Smooth muscle cell (in vitro differentiated cells): ENCODE data around the gene DOCK2. TPM values are rescaled to one million over a fixed set of nuclear protein-coding genes. Genes with fewer than 3 reads are reported as not detected.

Experiments used
- DNase-seq: peaks from one replicate; lab custom pipeline; 2025; ENCODE audit not compliant: unreplicated experiment; lab: John Stamatoyannopoulos, UW
- H2AFZ ChIP-seq: fragments of 200-600 bp; sonication (generic); 2 replicates; pipeline ENCODE4 v1.6.0; 2016; ENCODE audit warnings: antibody characterized with exemption, low read depth, mild to moderate bottlenecking
- H3F3A ChIP-seq: fragments of 200-600 bp; sonication (generic); 2 replicates; pipeline ENCODE4 v1.6.0; 2017; ENCODE audit warnings: antibody characterized with exemption, low read depth
- H3K27ac ChIP-seq: fragments of 200-600 bp; sonication (generic); 2 replicates; pipeline ENCODE4 v1.5.1; 2016; ENCODE audit warnings: low read depth, mild to moderate bottlenecking
- H3K27me3 ChIP-seq: fragments of 200-600 bp; sonication (generic); 2 replicates; pipeline ENCODE4 v1.6.1; 2016; ENCODE audit warnings: low read depth, mild to moderate bottlenecking
- H3K36me3 ChIP-seq: fragments of 200-600 bp; sonication (generic); 2 replicates; pipeline ENCODE4 v1.5.1; 2016; ENCODE audit warnings: low read depth
- H3K4me1 ChIP-seq: fragments of 200-600 bp; sonication (generic); 2 replicates; pipeline ENCODE4 v1.5.1; 2016; ENCODE audit warnings: low read depth
- H3K4me2 ChIP-seq: fragments of 200-600 bp; sonication (generic); 2 replicates; pipeline ENCODE4 v1.6.0; 2016; ENCODE audit warnings: mild to moderate bottlenecking
- H3K4me3 ChIP-seq: fragments of 200-600 bp; sonication (generic); 2 replicates; pipeline ENCODE4 v1.5.1; 2016; ENCODE audit warnings: mild to moderate bottlenecking
- H3K79me2 ChIP-seq: fragments of 200-600 bp; sonication (generic); 2 replicates; pipeline ENCODE4 v1.6.0; 2016; ENCODE audit warnings: low read depth, mild to moderate bottlenecking
- H3K9ac ChIP-seq: fragments of 200-600 bp; sonication (generic); 2 replicates; pipeline ENCODE4 v1.6.0; 2016; ENCODE audit warnings: low read depth
- H3K9me3 ChIP-seq: fragments of 200-600 bp; sonication (generic); replicated peaks from 2 replicates; pipeline ENCODE4 v1.5.1; 2016; ENCODE audit warnings: low read depth
- H4K20me1 ChIP-seq: fragments of 200-600 bp; sonication (generic); 2 replicates; pipeline ENCODE4 v1.6.0; 2016; ENCODE audit warnings: low read depth
- CTCF ChIP-seq: fragments of 200-600 bp; sonication (generic); IDR thresholded peaks from 2 replicates; pipeline ENCODE4 v1.5.1; 2017; ENCODE audit warnings: borderline replicate concordance, mild to moderate bottlenecking, antibody characterized with exemption; ENCODE audit not compliant: insufficient read depth, poor library complexity, severe bottlenecking
- WGBS: methylation state at CpG from one replicate; pipeline ENCODE4 v1.1.7; 2016; ENCODE audit warnings: low lambda C conversion rate; 5-methylcytosine and 5-hydroxymethylcytosine counted together
- polyA plus RNA-seq: library from polyadenylated mRNA; unstranded; fragments of >200 nt; fragmentation: Nextera tagmentation; extraction: Ambion mirVana; gene quantifications from 2 replicates; pipeline ENCODE4 v1.2.1, GENCODE V29; 2016
- total RNA-seq: library from RNA; depleted of rRNA; stranded (reverse); fragments of >200 nt; gene quantifications from 2 replicates; pipeline ENCODE4 v1.2.3, GENCODE V29; 2014

The DOCK2 gene
- total and polyA plus RNA-seq, 2 experiments from 2014 or later: 0.73 to 3.0 TPM

GRCh38 chr5:169592937-169593650 lies 44.0 kb upstream of the DOCK2 start:
- Histone ChIP-seq H2AFZ (no peak overlapping the region), H3K79me2 (no peaks in the 10 kb centered on the region), H3K4me1 (no peaks in the 10 kb centered on the region), H3K9ac (no peak overlapping the region), H4K20me1 (no peaks in the 10 kb centered on the region), H3K4me2 (no peak overlapping the region), H3K4me3 (no peak overlapping the region), H3F3A (no peaks in the 10 kb centered on the region), H3K36me3 (peaks cover 42% of the 10 kb centered on the region), H3K27ac (no peak overlapping the region), H3K27me3 (no peaks in the 10 kb centered on the region), H3K9me3 (no peaks in the 10 kb centered on the region)
- 95% methylated on average over 6 of the region's 6 CpGs for WGBS
- TF ChIP-seq CTCF: no peak
- DNase-seq: no peak

DNA sequence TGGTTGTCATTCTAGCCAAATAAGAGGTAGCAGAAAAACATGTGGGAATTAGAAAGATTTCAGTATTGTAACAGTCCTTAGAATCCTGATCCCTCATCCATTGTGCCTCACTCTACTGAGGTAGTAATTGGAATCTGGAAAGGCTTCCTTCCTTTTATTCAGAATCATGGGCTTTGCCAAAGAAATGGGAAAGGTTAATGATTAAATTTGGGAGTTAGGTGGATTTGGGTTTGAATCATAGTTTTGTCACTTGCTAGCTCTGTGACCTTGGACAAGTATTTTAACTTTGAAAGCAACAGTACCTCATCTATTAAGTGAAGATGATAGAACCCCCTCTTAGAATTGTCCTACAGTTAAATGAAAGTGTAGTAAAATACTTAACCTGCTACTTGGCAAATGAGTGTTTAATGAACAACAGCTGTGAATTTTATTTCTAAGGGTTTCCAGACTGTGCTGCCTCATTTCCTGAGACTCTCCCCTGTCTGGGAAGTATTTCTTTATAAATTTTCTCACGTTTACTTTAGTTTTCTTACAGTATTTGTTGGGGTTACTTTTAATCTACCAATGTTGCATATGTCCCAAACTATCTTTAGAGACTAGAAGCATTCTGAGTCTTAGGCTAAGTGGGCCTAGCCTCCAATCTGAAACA lies 41.8 kb upstream of the DOCK2 start:
- WGBS: 83% methylated on average over 1 of the region's 1 CpG
- no peak overlapping the region for H2AFZ ChIP-seq
- no peaks in the 10 kb centered on the region for H4K20me1 ChIP-seq
- peaks cover 55% of the 10 kb centered on the region for H3K36me3 ChIP-seq
- H3K9me3 ChIP-seq: no peaks in the 10 kb centered on the region
- TF ChIP-seq CTCF: no peak
- H3K27me3 ChIP-seq: no peaks in the 10 kb centered on the region
- H3F3A ChIP-seq: no peaks in the 10 kb centered on the region
- H3K9ac ChIP-seq: no peak overlapping the region
- H3K4me3 ChIP-seq: no peak overlapping the region
- no peak overlapping the region for H3K4me2 ChIP-seq
- H3K4me1 ChIP-seq: no peaks in the 10 kb centered on the region
- no peak overlapping the region for H3K27ac ChIP-seq
- DNase-seq: no peak
- H3K79me2 ChIP-seq: no peaks in the 10 kb centered on the region

DNA sequence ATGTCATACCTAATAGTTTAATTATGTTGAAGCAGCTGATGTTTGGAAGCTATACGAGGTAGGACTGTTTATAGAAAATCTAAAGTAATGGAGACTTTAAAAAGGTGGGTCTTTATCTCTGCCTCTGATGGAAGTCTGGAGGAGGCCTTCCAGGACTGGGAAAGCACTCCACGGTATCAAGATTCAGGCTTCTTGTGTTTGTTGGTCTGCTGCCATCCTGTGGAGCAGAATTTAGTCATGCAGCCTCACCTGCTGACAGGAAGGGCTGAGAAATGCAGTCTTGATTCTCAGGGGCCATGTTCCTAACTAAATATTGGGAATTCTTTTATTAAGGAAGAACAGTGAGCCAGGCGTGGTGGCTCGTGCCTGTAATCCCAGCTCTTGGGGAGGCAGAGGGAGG lies 37.6 kb upstream of the DOCK2 start:
- Histone ChIP-seq H3K4me1 (no peaks in the 10 kb centered on the region), H3K36me3 (peaks cover 40% of the 10 kb centered on the region), H3K9me3 (no peaks in the 10 kb centered on the region), H3K79me2 (no peaks in the 10 kb centered on the region), H3K4me3 (no peak overlapping the region), H3K27ac (no peak overlapping the region), H2AFZ (no peak overlapping the region), H3K27me3 (no peaks in the 10 kb centered on the region), H4K20me1 (no peaks in the 10 kb centered on the region), H3K9ac (no peak overlapping the region), H3K4me2 (no peak overlapping the region), H3F3A (no peaks in the 10 kb centered on the region)
- TF ChIP-seq CTCF: no peak
- WGBS: 98% methylated on average over 4 of the region's 4 CpGs
- DNase-seq: no peak

GRCh38 chr5:169602535-169602934 lies 34.5 kb upstream of the DOCK2 start:
- Histone ChIP-seq H3K79me2 (no peaks in the 10 kb centered on the region), H3K4me3 (no peak overlapping the region), H3F3A (no peaks in the 10 kb centered on the region), H3K4me1 (no peaks in the 10 kb centered on the region), H3K9me3 (no peaks in the 10 kb centered on the region), H3K36me3 (peaks cover 20% of the 10 kb centered on the region), H2AFZ (no peak overlapping the region), H3K4me2 (no peak overlapping the region), H3K27ac (no peak overlapping the region), H3K9ac (no peak overlapping the region), H4K20me1 (no peaks in the 10 kb centered on the region), H3K27me3 (no peaks in the 10 kb centered on the region)
- TF ChIP-seq CTCF: no peak
- DNase-seq: no peak
